GM10266 (cell line): ENCODE data around the gene KIF5C.

Source experiments
- DNase-seq: peaks from one replicate; pipeline ENCODE4 v3.0.0; 2012; ENCODE audit errors: extremely low spot score
- TF ChIP-seq, protein P1 (sequence below): IDR thresholded peaks from 2 replicates; pipeline ENCODE4 v1.5.1; 2012; ENCODE audit warnings: mild to moderate bottlenecking, low read depth; ENCODE audit not compliant: control insufficient read depth, insufficient read depth; ENCODE audit errors: missing control alignments

Gene KIF5C

GRCh38 chr2:149029307-149029965 lies 154.4 kb downstream of the KIF5C start:
- TF ChIP-seq, protein P1, sequence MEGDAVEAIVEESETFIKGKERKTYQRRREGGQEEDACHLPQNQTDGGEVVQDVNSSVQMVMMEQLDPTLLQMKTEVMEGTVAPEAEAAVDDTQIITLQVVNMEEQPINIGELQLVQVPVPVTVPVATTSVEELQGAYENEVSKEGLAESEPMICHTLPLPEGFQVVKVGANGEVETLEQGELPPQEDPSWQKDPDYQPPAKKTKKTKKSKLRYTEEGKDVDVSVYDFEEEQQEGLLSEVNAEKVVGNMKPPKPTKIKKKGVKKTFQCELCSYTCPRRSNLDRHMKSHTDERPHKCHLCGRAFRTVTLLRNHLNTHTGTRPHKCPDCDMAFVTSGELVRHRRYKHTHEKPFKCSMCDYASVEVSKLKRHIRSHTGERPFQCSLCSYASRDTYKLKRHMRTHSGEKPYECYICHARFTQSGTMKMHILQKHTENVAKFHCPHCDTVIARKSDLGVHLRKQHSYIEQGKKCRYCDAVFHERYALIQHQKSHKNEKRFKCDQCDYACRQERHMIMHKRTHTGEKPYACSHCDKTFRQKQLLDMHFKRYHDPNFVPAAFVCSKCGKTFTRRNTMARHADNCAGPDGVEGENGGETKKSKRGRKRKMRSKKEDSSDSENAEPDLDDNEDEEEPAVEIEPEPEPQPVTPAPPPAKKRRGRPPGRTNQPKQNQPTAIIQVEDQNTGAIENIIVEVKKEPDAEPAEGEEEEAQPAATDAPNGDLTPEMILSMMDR = no peak
- DNase-seq = no peak

- TF ChIP-seq, protein P1 = no peak
- DNase-seq = no peak
Measured at GRCh38 chr2:149031396-149031795, 156.4 kb downstream of the KIF5C start.

GRCh38 chr2:149033716-149034115 lies 158.7 kb downstream of the KIF5C start:
- DNase-seq = no peak
- TF ChIP-seq, protein P1 = no peak

DNA sequence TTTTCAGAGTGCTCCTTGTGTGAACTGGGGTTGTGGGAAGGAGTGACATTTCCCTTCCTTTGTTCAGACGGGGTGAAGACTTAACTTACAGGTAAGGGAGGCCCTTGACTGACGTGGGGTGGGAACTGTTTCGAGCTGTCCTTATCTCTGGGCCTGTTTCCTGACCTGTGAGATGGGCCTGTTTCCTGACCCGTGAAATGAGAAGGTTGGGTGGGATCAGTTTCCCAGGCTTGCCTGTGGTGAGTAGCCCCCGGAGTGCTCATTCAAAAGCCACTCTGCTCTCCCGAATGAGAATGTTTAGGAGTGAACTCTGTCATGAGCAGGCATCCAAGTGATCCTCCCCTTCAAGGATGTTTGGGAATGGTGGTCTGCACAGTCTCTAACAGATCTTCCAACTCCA lies 159.4 kb downstream of the KIF5C start:
- no peak for DNase-seq
- TF ChIP-seq, protein P1 = no peak

- no peak for DNase-seq
- TF ChIP-seq, protein P1 = no peak
Measured at GRCh38 chr2:149036507-149037293, 161.7 kb downstream of the KIF5C start.

GRCh38 chr2:149037851-149038250 lies 162.8 kb downstream of the KIF5C start:
- TF ChIP-seq, protein P1 = no peak
- DNase-seq = no peak

- DNase-seq = peak; percentile 58
- TF ChIP-seq, protein P1 = no peak
Measured at GRCh38 chr2:149038442-149039212, 163.6 kb downstream of the KIF5C start, which contains the start of gene LYPD6B. Gene LYPD6B, plus strand, starts transcription at chr2:149038699. Its CDS starts 92,250 bp downstream, at chr2:149130949.
